T-helper 22 cell (primary cell): Measurements from ENCODE around the gene GPX4.

ENCODE experiments used
- DNase-seq: peaks from one replicate; pipeline ENCODE4 v3.0.0-alpha.2; 2020; ENCODE audit warnings: low read depth

Gene GPX4

GRCh38 chr19:1149259-1150045 lies 45.7 kb downstream of the GPX4 start:
- DNase-seq = no peak

DNA sequence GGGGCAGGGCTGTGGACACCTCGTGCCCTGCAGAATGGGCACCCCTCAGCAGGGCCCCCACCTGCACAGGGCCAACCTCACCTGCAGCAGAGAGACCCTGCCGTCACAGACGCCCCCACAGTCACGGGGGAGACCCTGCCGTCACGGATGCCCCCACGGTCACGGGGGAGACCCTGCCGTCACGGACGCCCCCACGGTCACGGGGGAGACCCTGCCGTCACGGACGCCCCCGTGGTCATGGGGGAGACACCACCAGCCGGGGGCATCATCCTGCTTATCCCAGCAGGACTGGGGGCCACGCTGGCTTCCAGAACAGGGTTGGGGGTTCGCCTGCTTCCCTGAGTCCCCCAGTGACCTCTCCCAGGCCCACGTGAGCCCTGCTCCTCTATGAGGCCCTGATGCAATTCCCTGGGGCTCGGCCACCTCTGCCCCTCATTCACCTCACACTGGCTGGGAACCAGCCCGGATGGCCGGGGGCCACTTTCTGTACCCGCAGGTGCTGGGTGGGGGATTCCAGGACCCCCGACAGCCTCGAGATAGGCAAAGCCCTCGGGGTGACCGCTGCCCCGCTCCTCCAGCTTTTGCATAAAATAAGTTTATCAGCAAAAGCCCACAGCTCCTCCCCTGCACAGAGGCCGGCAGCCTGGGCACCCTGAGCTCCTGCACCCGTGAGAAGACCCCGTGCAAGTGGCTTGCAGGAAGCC lies 46.7 kb downstream of the GPX4 start:
- DNase-seq = no peak

DNA sequence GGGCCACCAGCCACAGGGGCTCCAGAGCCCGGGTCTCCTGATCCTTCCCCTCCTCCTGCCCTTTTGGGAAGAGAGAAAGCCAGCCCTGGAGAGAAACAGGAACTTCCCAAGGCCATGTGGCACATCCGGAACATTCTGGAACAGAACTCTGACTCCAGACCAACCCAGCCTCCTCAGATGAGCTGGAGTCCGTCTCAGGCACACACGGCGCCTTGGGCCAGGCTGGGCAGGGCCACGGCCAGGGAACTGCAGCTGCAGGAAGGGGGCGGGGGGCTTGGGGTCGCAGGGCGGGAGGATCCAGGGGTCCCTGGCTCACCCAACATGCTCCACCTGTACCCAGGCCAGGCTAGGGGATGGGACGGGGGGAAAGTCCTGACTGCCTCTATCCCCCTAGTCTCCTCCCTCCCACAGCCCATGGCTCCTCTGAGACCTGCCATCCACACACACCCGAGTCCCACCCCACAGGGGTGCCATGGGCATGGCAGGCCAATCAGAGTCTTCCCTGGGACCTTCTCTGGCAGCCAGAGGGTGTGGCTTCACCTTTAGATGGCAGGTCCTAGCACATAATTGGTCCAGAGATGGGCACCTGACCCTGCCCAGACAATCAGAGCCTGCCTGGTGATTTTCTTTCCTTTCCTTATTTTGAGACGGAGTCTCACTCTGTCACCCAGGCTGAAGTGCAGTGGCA lies 47.4 kb downstream of the GPX4 start:
- DNase-seq = no peak

DNA sequence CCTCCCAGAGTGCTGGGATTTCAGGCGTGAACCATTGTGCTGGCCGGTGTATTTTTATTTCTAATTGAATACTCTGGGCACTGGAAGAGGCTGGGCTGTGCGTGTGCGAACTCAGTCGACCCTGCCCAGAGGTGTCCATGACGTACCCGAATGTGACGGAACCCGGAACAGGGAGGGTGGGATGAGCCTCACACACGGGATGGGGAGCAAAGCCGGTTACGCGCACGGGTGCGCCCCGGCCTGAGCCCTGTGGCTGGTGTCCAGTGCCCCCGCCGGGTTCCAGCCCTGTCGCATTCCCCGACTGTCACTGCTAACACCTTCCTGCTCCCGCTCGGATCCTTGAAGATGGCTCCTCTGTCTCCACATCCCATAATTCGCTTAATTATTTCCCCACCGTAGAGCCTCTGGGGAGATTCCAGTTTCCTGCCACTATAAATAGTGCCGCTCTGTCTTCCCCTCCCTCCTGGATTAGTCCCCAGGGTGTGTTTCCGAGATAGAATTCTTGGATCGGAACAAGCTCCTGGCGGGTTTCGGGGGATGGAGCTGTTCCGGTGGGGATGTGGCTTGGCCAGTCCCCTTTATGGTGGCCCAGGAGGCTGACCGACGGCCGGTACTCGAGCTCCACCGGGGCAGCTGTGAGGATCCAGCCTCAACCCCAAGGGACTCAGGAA lies 48.3 kb downstream of the GPX4 start:
- no peak for DNase-seq

DNA sequence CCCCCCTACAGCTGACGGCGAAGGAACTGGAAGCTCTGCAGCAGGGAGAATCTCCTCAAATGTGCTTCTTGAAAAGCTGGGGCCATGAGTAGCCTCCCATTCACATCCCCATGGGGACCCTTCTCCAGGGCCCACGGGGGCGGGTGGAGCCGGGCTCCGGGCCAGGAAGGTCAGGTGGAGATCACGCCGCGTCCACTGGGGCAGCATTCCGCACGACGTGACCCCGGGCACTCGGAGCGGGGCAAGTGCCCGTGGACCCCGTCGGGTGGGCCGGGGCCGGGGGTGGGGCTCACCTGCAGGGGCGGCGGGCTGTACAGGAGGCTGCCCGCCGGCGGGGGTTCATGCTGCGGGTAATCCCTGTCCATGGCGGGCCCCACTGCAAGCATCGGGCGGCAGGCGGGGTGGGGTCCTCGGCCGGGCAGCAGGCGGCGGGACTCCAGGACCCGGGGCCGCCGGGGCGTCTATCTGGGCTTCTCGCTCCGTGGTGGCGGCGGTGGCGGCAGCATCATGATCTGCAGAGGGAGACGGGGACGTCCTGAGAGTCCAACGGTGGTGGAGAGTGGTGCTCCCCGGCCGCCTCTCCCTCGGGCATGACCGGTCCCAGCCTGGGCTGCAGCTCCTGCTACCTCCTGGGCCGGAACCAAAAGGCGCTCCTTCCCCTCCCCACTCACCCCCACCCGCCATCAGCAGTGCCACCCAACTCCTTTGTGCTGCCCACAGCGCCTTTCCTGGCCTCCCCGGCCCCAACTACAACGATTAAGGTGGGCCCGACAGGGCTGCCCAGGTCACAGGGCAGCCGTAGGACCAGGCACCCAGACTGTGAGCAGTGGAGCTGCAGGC lies 50.3 kb downstream of the GPX4 start:
- no peak for DNase-seq

GRCh38 chr19:1154731-1155351 lies 51.0 kb downstream of the GPX4 start:
- DNase-seq = no peak

DNA sequence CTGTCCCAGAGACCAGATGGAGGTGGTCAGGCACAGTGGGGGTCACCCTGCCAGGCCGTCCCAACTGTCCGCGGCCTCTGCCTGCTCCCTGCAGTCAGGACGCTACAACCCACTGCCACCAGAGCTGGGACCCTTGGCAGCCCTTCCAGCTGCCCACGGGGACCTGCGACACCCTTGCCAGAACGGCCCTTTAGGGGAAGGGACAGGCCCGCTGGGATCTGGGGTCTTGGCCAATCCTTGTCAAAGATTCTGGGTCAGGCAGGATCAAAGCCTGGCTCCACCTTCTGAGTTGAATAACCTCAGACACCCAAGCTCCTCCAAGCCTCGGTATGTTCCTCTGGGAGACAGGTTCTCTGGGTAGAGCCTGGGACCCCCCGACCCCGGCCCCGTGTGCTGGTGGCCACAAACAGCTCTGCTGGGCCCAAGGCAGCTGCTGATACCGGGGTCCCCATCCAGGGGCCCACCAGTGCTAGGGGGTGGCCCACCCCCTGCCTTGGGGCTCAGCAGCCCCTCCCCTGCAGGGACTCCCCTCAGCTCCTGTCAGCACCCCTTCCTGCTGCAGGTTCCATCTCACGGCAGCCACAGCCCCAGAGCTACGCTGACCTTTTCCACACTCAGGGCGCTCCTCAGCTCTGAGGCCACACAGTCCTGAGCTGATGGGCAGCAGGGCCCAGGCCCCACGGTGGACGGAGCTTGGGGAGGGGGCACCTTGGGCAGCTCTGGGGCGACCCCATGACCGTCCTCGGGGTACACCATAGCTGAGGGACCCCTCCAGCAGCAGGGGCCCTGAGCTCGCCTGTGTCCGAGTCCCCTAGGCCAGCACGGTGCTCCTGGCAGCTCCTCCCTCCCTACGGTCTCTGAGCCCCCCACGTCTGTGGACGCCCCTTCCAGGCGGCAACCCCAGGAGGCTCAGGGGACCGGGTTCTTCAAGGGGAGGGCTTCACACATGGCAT lies 51.8 kb downstream of the GPX4 start:
- no peak for DNase-seq
